Hypothalamus (tissue), 51 donors: ENCODE measurements around the gene VSIG10L.

Experiments used
- DNase-seq, 51 donors: peaks; one replicate each; lab custom pipeline; 2025; lab: John Stamatoyannopoulos, UW

The VSIG10L gene

GRCh38 chr19:51282335-51282734 is 59.6 kb downstream of the VSIG10L start:
- no peak for DNase-seq
